T-helper 2 cell treated with Interferon-gamma antibody and Interleukin-4, amounts not matched to agents 5 μg/mL and 100 μg/mL, for 36 hours (primary cell): ENCODE data around the gene GKAP1.
A peak's percentile ranks its signal among the peaks of the same experiment; 100 is the strongest.
"Not testable (repeated sequence)": the region's sequence is repeated elsewhere in the genome, so short reads cannot be mapped to it uniquely, and the experiment has no call there.

ENCODE experiments used
- DNase-seq: peaks from one replicate; pipeline ENCODE4 v3.0.0; 2021; ENCODE audit warnings: low spot score
- H3K27ac Mint-ChIP-seq: one replicate; pipeline ENCODE4 v1.8.0; 2021; ENCODE audit warnings: mild to moderate bottlenecking, mixed read lengths
- H3K27me3 Mint-ChIP-seq: one replicate; pipeline ENCODE4 v1.8.0; 2021; ENCODE audit warnings: low read depth, mixed read lengths
- H3K36me3 Mint-ChIP-seq: one replicate; pipeline ENCODE4 v1.8.0; 2021; ENCODE audit warnings: low read depth, mixed read lengths
- H3K4me1 Mint-ChIP-seq: one replicate; pipeline ENCODE4 v1.8.0; 2021; ENCODE audit warnings: low read depth, mixed read lengths
- H3K4me3 Mint-ChIP-seq: one replicate; pipeline ENCODE4 v1.8.0; 2022; ENCODE audit warnings: mild to moderate bottlenecking, moderate library complexity, mixed read lengths
- H3K9me3 Mint-ChIP-seq: one replicate; pipeline ENCODE4 v1.8.0; 2021; ENCODE audit warnings: mixed read lengths

The GKAP1 gene

GRCh38 chr9:83714329-83714728 lies 103.2 kb downstream of the GKAP1 start:
- Mint-ChIP-seq H3K27ac (no peak overlapping the region), H3K9me3 (no peaks in the 10 kb centered on the region), H3K36me3 (no peaks in the 10 kb centered on the region), H3K4me1 (peaks cover 2% of the 10 kb centered on the region), H3K4me3 (no peak overlapping the region), H3K27me3 (no peaks in the 10 kb centered on the region)
- DNase-seq = no peak

DNA sequence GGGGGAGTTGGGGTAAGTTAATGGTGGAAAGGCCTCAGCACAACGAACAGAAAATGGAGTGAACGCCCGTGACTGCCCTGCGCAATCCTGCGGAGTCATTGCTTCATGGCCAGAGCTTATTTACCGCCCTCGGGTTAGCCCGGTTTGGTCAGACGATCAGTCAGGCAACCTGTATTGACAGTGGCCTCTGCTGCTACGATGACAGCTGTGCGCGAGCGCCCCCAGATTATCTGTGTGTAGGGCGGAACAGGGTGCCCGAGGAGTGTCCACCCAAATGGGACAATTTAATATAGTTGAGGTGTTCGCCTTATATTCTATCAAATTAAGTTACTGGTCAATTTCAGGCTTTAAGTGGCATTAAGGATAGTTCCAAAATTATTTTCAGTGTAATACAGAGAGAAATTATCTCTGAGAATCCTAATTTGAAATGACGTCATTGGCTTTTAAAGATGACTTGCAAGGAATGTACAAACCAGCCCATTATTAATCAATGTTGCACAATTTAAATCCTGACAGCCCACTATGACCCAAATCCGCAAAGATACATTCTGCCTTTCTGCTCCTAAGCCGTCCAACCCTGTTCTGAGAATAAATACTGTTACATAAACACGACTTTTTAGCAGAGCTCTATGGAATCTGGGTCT lies 108.9 kb downstream of the GKAP1 start:
- Mint-ChIP-seq H3K36me3 (peaks cover 19% of the 10 kb centered on the region), H3K4me1 (peaks cover 27% of the 10 kb centered on the region), H3K27me3 (no peaks in the 10 kb centered on the region), H3K9me3 (no peaks in the 10 kb centered on the region), H3K4me3 (peak overlapping the region; percentile 86), H3K27ac (peak overlapping the region; percentile 99)
- DNase-seq = peak; percentile 65

DNA sequence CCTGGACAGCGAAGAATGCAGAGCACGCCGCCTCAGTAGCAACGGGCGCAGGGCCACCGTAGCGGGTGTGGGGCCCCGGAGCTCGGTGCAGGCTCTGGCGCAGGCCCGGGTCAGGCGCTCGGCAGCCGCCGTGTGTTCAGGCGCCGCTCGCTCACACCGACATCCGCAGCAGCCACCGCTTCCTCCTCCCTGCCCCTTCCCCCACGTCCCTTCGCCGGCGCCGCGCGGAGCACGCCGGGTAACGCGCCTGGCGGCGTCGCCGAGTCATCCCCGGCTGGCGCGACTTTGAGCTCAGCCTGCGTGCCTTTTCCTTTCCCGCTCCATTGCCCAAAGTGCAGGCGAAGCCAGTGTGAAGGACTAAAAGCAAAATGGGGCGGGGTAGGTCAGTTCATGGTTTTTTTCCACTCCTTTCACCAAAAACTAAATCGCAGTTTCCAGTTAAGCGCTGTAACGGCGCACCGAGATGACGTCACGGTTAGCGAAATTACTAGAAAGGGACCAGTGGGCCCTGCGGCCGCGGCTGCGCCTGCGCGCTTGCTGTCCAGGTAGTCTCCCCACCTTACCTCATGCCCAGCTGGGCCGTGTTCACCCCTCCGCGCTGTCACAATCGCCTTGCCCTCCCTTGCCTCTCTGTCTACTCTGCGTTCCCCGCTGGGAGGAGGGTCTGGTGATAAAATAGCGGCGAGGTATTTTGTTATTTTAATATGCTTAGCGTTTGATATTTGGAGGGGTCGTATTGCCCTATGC lies 109.6 kb downstream of the GKAP1 start, which contains the start of gene UBQLN1:
UBQLN1 (minus strand) TSS at position 191 of the 747 bp plus-strand sequence. CDS start 279 bp downstream, outside the sequence.
- Mint-ChIP-seq H3K4me3 (peak within 1 kb of the TSS; percentile 86), H3K9me3 (no peaks in the 10 kb centered on the region), H3K4me1 (peaks cover 29% of the 10 kb centered on the region), H3K36me3 (peaks cover 19% of the 10 kb centered on the region), H3K27me3 (no peaks in the 10 kb centered on the region), H3K27ac (peak within 1 kb of the TSS; percentile 99)
- DNase-seq = peak; percentile 89

DNA sequence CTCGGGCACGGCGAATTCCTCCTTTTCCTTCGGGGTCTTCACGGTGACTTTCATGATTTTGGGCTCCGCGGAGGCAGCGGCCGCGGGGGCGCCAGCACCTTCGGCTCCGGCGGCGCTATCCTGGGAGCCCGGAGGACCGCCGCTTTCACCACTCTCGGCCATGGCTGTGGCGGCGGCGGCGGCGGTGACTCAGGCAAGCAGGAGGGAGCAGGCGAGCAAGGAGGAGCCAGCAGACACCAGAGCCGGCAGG lies 110.1 kb downstream of the GKAP1 start:
- no peaks in the 10 kb centered on the region for H3K9me3 Mint-ChIP-seq
- peak overlapping the region; percentile 86 for H3K4me3 Mint-ChIP-seq
- peak overlapping the region; percentile 99 for H3K27ac Mint-ChIP-seq
- no peak for DNase-seq
- peaks cover 19% of the 10 kb centered on the region for H3K36me3 Mint-ChIP-seq
- H3K4me1 Mint-ChIP-seq = peaks cover 31% of the 10 kb centered on the region
- H3K27me3 Mint-ChIP-seq = no peaks in the 10 kb centered on the region

- peak overlapping the region; percentile 99 for H3K27ac Mint-ChIP-seq
- peak; percentile 61 for DNase-seq
- H3K9me3 Mint-ChIP-seq = no peaks in the 10 kb centered on the region
- peak overlapping the region; percentile 86 for H3K4me3 Mint-ChIP-seq
- H3K36me3 Mint-ChIP-seq = peaks cover 19% of the 10 kb centered on the region
- H3K4me1 Mint-ChIP-seq = peaks cover 33% of the 10 kb centered on the region
- H3K27me3 Mint-ChIP-seq = no peaks in the 10 kb centered on the region
Measured at GRCh38 chr9:83706676-83707517, 110.7 kb downstream of the GKAP1 start.

DNA sequence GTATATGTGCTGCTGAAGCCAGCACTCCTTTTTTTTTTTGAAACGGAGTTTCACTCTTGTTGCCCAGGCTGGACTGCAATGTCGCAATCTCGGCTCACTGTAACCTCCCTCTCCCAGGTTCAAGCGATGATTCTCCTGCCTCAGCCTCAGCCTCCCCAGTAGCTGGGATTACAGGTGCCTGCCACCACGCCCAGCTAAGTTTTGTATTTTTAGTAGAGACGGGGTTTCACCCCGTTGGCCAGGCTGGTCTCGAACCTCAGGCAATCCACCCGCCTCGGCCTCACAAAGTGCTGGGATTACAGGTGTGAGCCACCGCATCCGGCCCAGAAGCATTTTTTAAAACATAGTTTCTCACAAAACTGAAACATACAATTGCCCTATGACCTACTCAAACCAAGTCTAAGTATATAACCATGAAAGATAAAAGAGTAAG lies 112.3 kb downstream of the GKAP1 start:
- Mint-ChIP-seq H3K36me3 (peaks cover 21% of the 10 kb centered on the region), H3K27ac (peak overlapping the region; percentile 99)
- not testable (repeated sequence) for H3K27me3 Mint-ChIP-seq

GRCh38 chr9:83701769-83702168 lies 115.8 kb downstream of the GKAP1 start:
- Mint-ChIP-seq H3K9me3 (no peaks in the 10 kb centered on the region), H3K4me3 (no peak overlapping the region), H3K36me3 (peaks cover 21% of the 10 kb centered on the region), H3K4me1 (peaks cover 44% of the 10 kb centered on the region), H3K27ac (peak overlapping the region; percentile 28), H3K27me3 (no peaks in the 10 kb centered on the region)
- DNase-seq = no peak

More for the DNA sequence above, 112.3 kb downstream of the GKAP1 start:
- H3K9me3 Mint-ChIP-seq, DNase-seq: not testable (repeated sequence)
- H3K4me1 Mint-ChIP-seq = peaks cover 43% of the 10 kb centered on the region
- peak overlapping the region; percentile 86 for H3K4me3 Mint-ChIP-seq

GRCh38 chr9:83701286-83701685 lies 116.3 kb downstream of the GKAP1 start:
- Mint-ChIP-seq H3K27ac (no peak overlapping the region), H3K4me1 (peaks cover 40% of the 10 kb centered on the region)

GRCh38 chr9:83699615-83700014 lies 118.0 kb downstream of the GKAP1 start:
- Mint-ChIP-seq H3K4me3 (no peak overlapping the region), H3K4me1 (peaks cover 33% of the 10 kb centered on the region)

More at GRCh38 chr9:83701286-83701685, 116.3 kb downstream of the GKAP1 start:
- Mint-ChIP-seq H3K27me3 (no peaks in the 10 kb centered on the region), H3K9me3 (no peaks in the 10 kb centered on the region), H3K4me3 (no peak overlapping the region), H3K36me3 (peaks cover 18% of the 10 kb centered on the region)
- DNase-seq = no peak

GRCh38 chr9:83698976-83699585 lies 118.5 kb downstream of the GKAP1 start:
- Mint-ChIP-seq H3K4me3 (no peak overlapping the region), H3K27me3 (no peaks in the 10 kb centered on the region), H3K27ac (no peak overlapping the region), H3K9me3 (no peaks in the 10 kb centered on the region), H3K36me3 (peaks cover 7% of the 10 kb centered on the region), H3K4me1 (peaks cover 34% of the 10 kb centered on the region)
- DNase-seq = no peak

More at GRCh38 chr9:83699615-83700014, 118.0 kb downstream of the GKAP1 start:
- Mint-ChIP-seq H3K27ac (no peak overlapping the region), H3K36me3 (peaks cover 7% of the 10 kb centered on the region), H3K27me3 (no peaks in the 10 kb centered on the region), H3K9me3 (no peaks in the 10 kb centered on the region)
- DNase-seq = no peak

DNA sequence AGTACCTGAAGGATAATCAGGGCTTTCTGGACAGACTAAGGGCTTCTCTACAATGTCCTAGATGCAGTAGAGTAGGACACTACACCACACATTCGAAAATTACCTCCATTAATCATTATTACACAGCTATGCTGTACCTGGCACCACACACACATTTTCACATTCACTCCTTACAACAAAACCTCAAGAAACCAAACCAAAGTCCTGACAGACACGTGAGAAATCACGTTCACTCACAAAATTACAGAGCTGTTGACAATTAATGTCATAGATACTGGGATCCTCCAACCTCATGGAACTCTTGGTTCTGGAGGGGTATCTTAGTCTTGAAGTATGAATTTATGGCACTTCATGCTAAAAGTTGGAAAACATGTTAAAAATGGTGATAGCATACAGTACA lies 126.1 kb downstream of the GKAP1 start:
- Mint-ChIP-seq H3K9me3 (no peaks in the 10 kb centered on the region), H3K4me3 (no peak overlapping the region), H3K27ac (no peak overlapping the region), H3K27me3 (no peaks in the 10 kb centered on the region), H3K36me3 (peaks cover 8% of the 10 kb centered on the region), H3K4me1 (peaks cover 48% of the 10 kb centered on the region)
- no peak for DNase-seq
